Measurements from ENCODE around the gene PIK3C3.

- TF ChIP-seq CTCF (IDR thresholded peaks at IDR 0.05) (no peak), POLR2A (IDR thresholded peaks at IDR 0.05) (no peak)
Observed at GRCh38 chr18:41993151-41993550, 38.1 kb downstream of the PIK3C3 start.

Measured in adrenal gland (tissue), 5 donors.